Measurements from ENCODE around the gene GFOD2.

Gene GFOD2

DNA sequence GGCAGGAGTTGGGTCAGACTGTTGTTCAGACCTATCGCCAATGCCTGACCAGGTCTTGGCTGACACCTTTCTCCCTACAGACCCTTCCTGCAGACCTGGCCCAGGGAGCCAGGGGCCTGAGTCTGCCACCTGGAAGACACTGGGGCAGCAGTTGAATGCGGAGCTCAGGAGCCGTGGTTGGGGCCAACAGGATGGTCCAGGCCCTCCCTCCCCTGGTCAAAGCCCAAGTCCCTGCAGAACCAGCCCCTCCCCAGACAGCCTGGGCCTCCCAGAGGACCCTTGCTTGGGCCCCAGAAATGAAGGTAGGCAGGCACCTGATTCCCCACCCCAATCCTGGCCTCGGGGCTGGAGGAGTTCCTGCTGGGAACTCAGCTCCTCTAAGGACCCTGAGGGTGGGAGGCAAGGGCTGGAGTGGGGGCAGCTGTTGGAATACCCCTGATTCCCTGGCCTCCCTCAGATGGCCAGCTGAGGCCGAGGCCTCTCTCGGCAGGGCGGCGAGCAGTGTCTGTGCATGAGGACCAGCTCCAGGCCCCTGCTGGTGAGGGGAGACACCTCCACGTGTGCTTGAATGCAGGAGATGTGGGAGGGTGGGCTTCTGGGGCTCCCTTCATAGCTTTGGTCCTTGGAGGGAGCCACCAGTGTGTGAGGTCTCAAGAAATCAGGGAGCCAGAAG lies 62.6 kb downstream of the GFOD2 start:
- DNase-seq: no peak

GRCh38 chr16:67655363-67655762 lies 63.8 kb downstream of the GFOD2 start:
- no peak for DNase-seq

DNA sequence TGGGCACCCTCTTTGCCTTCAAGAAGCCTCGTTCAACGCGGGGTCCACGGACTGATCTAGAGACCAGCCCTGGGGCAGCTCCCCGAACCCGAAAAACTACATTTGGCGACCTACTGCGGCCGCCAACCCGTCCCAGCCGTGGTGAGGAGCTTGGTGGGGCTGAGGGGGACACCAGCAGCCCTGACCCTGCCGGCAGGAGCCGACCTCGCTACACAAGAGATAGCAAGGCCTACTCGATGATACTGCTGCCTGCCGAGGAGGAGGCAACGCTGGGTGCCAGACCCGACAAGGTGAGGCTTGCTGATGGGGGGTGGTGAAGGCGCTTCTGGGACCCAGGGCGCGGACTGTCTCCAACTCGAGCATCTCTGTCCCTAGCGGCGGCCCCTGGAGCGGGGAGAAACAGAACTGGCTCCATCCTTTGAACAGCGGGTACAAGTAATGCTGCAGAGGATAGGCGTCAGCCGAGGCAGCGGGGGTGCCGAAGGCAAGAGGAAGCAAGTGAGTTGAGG lies 64.7 kb downstream of the GFOD2 start:
- DNase-seq: no peak

DNA sequence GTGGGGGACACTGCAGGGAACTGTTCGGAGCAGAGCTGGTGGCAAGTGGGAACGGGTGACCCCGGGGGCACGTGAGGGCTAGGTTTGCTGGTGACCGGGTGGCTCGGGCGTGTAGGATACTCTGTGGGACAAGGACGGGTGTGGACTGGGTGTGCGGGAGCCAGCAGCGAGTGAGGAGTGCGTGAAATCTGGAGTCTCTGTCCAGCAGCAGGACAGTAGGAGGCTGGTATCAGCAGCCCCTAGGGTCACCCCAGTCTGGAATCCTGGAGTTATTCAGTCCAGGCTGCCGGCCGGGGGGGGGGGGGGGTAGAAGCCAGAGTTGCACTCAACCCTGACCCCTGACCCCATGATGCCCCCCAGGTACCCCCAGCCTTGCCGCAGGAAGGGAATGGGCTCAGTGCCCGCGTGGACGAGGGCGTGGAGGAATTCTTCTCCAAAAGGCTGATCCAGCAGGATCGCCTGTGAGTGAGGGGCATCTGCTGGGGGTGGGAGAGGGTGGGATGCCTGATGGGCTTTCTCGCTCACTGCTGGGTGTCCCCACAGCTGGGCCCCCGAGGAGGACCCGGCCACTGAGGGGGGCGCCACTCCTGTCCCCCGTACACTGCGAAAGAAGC lies 65.2 kb downstream of the GFOD2 start:
- DNase-seq: no peak

- no peak for DNase-seq
These were observed 65.9 kb downstream of the GFOD2 start for GRCh38 chr16:67653128-67653788.

DNA sequence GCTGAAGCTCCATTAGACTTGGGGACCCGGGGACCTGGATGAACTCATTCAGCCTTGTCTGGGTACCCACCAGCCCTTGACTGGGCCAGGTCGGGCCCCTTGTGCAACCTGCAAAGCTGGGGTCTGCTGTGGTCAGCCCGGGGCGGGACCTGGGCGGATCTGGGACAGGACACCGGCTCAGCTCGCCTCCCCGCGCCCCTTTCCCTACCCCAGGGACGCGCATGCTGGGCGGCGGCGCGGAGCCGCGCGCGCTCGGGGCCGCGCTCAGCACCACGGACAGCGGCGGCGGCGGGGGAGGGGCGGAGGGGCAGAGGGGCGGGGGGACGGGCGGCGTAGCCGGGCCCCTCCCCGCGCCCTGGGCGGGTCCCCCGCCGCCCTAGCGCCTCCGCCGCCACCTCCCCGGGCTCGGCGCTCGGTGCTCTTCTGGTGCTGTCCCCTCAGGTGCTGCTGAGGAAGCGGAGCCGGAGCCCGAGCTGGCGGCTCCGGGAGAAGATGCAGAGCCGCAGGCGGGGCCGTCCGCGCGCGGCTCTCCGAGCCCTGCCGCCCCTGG lies 66.5 kb downstream of the GFOD2 start:
- no peak for DNase-seq

DNA sequence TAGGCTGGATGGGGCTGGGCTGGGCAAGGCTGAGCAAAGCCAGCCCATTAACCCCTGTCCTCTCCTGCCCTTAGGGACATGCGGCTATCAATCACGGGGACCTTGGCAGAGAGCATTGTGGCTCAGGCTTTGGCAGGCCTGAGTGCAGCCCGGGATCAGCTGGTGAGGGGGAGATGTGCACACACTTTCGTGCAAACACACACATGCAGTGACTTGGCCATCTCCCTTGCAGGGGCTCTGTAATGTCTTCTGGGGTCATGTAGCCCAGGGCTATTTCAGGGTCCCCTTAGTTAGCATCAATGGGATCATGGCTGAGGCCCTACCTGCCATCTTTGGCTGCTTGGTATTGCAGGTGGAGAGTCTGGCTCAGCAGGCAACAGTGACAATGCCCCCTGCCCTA lies 67.3 kb downstream of the GFOD2 start:
- no peak for DNase-seq

GRCh38 chr16:67651039-67651438 lies 68.1 kb downstream of the GFOD2 start:
- no peak for DNase-seq

GRCh38 chr16:67650023-67650422 lies 69.1 kb downstream of the GFOD2 start:
- no peak for DNase-seq

GRCh38 chr16:67649494-67649931 lies 69.6 kb downstream of the GFOD2 start:
- no peak for DNase-seq

- no peak for DNase-seq
These were observed 70.2 kb downstream of the GFOD2 start for GRCh38 chr16:67648764-67649407.

DNA sequence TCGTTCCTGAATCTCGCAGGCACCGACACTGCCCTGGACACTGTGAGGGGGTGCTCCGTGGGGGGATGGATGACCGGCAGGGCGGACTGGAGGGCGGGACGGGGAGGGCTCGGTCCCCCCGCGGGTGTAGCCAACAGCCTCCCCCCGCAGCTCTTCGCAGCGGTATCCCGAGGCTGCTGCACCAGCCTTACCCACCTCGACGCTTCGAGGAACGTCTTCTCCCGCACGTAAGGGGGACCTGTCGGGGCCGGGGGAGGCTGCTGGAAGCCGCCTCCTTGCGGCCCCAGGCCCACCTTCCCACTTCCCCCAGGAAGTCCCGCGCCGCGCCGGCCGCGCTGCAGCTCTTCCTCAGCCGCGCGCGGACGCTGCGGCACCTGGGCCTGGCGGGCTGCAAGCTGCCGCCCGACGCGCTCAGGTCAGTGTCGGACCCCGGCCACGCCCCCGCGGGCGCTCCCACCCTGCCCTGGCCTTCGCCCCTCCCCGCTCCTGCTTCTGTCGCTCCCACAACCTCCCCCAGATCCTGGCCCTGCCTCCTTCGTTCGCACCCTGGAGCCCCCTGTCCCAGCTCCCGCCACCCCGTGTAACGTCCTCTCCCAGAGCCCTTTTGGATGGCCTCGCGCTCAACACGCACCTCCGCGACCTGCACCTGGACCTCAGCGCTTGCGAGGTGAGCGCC lies 70.9 kb downstream of the GFOD2 start:
- no peak for DNase-seq

GRCh38 chr16:67647681-67648080 lies 71.4 kb downstream of the GFOD2 start:
- no peak for DNase-seq

GRCh38 chr16:67647111-67647651 lies 71.9 kb downstream of the GFOD2 start:
- DNase-seq: no peak

DNA sequence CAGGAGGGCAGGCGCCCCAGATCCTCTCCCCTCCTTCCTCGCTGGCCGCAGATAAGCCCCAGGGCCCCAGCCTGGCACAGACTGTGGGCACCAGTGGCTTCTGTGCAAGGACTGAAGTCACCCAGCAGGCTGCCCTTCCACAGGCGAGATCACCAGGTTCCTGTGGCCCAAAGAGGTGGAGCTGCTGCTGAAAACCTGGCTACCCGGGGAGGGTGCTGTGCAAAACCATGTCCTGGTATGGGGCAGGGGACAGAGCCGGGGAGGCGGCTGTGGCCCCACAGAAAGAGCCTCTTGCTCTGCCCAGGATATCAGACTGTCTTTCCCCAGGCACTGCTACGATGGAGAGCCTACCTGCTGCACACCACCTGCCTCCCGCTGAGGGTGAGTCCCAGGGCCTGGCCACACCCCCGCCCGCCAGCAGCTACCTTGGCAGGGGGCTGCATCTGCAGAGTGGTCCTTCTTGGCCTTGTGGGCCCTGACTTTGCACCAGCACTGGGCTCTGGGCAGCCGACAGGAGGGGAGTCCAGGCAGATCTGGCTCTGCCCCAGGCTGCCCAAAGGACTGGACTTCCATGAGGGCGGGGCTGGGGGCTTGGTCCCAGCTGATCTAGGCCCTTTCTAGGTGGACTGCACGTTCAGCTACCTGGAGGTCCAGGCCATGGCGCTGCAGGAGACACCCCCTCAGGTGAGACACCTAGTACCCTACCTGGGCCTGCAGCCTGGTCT lies 73.6 kb downstream of the GFOD2 start:
- no peak for DNase-seq

- no peak for DNase-seq
These were observed 75.1 kb downstream of the GFOD2 start for GRCh38 chr16:67644038-67644437.

GRCh38 chr16:67641779-67642708 lies 77.1 kb downstream of the GFOD2 start:
- DNase-seq: no peak

- no peak for DNase-seq
These were observed 81.5 kb downstream of the GFOD2 start for GRCh38 chr16:67637625-67638024.

GRCh38 chr16:67636713-67637112 lies 82.4 kb downstream of the GFOD2 start:
- no peak for DNase-seq

DNA sequence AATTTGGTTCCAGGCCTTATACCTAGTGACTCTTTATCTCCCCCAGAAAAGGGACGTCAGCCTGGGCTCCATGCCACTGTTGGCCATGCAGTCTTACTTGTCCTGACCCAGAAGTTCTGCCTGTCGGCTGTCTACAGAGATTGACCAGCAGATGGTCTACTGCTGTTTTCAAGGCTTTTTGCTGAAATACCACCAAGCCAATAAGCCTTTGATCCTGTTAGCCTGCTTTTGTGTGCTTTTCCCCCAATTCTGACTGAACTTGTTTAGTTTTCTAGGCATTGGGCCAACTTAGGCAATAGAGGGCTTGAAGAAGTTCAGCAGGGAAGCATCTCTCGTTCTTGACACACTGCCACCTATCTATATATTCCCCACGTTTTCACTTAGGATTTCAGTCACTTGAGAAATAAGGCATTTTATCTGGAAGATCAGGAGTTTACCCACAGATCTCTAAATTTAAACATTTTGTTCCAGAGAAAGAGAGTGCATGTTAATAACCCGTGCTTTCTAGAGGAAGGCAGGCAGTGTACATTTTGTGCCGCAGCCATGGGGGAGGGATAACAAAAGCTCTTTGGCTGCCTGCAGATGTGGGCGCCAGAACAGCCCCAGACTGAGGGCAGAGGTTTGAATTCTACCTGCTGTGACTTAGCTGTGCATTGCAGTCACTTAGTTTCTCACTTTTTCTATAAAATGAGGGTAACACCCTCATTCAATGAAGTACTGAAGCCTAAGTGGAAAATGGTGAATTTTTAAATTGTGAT lies 86.5 kb downstream of the GFOD2 start:
- no peak for DNase-seq

All from MV-4-11 (cell line).